Effector memory CD8-positive, alpha-beta T cell (primary cell): ENCODE results near the gene SSC5D.
A peak's percentile ranks its signal among the peaks of the same experiment; 100 is the strongest.

Experiments
- ATAC-seq: fragments of 150-1000 bp; cut with Tn5 transposase; replicated peaks from 2 replicates; pipeline ENCODE4 v1.10.0; 2021; ENCODE audit warnings: mild to moderate bottlenecking, moderate library complexity
- DNase-seq, 3 experiments: peaks; one replicate each; pipeline ENCODE4 v3.0.0; 2021
- H3K27ac Mint-ChIP-seq, 2 donors: one replicate each; pipeline ENCODE4 v1.8.0; 2022; ENCODE audit warnings: mild to moderate bottlenecking in 2 of 2, mixed read lengths in 2 of 2, moderate library complexity in 2 of 2
- H3K27me3 Mint-ChIP-seq, 2 donors: one replicate each; pipeline ENCODE4 v1.8.0; 2022; ENCODE audit warnings: mixed read lengths in 2 of 2
- H3K36me3 Mint-ChIP-seq: one replicate; pipeline ENCODE4 v1.8.0; 2022; ENCODE audit warnings: mild to moderate bottlenecking, moderate library complexity, mixed read lengths; ENCODE audit not compliant: insufficient read depth
- H3K4me1 Mint-ChIP-seq, 2 donors: one replicate each; pipeline ENCODE4 v1.8.0; 2022; ENCODE audit warnings: low read depth in 2 of 2, mixed read lengths in 2 of 2
- H3K4me3 Mint-ChIP-seq, 2 donors: one replicate each; pipeline ENCODE4 v1.8.0; 2022; ENCODE audit warnings: mild to moderate bottlenecking in 2 of 2, mixed read lengths in 2 of 2, moderate library complexity in 2 of 2
- H3K9me3 Mint-ChIP-seq, 2 donors: one replicate each; pipeline ENCODE4 v1.8.0; 2022; ENCODE audit warnings: mixed read lengths in 2 of 2
- total RNA-seq, 9 experiments: gene quantifications; one replicate each; lab custom pipeline; 2026; lab: John Stamatoyannopoulos, UW

Gene SSC5D
- 0 to 0.97 (median 0.30) reads per million in 9 experiments for total RNA-seq

- Mint-ChIP-seq H3K27me3 (peaks cover 4 to 12% of the 10 kb centered on the region in 2 donors), H3K36me3 (peaks cover 38% of the 10 kb centered on the region), H3K27ac (peak within 1 kb of the TSS; percentile 75 to 83), H3K4me3 (peak within 1 kb of the TSS in 1 of 2 donors; percentile 35), H3K9me3 (no peaks in the 10 kb centered on the region), H3K4me1 (peaks cover 5 to 11% of the 10 kb centered on the region in 2 donors)
- no peak for DNase-seq
- ATAC-seq: no peak
Observed at GRCh38 chr19:55487924-55488687, at the start of gene SSC5D. SSC5D (plus strand) TSS chr19:55488436; CDS start chr19:55488590, 154 bp downstream.

- ATAC-seq: no peak
- H3K4me1 Mint-ChIP-seq: peaks cover 15 to 16% of the 10 kb centered on the region in 2 donors
- peaks cover 62 to 74% of the 10 kb centered on the region in 2 donors for H3K27me3 Mint-ChIP-seq
- no peak overlapping the region for H3K27ac Mint-ChIP-seq
- peaks cover 3% of the 10 kb centered on the region for H3K36me3 Mint-ChIP-seq
- H3K4me3 Mint-ChIP-seq: no peak overlapping the region
- no peak for DNase-seq
- no peaks in the 10 kb centered on the region for H3K9me3 Mint-ChIP-seq
Observed at GRCh38 chr19:55439052-55439451, 49.2 kb upstream of the SSC5D start.

GRCh38 chr19:55440411-55441105, 47.7 kb upstream of the SSC5D start:
- peaks cover 3% of the 10 kb centered on the region for H3K36me3 Mint-ChIP-seq
- peak overlapping the region in 1 of 2 donors; percentile 13 for H3K4me3 Mint-ChIP-seq
- no peak overlapping the region for H3K27ac Mint-ChIP-seq
- no peak for DNase-seq
- no peaks in the 10 kb centered on the region for H3K9me3 Mint-ChIP-seq
- peaks cover 15 to 16% of the 10 kb centered on the region in 2 donors for H3K4me1 Mint-ChIP-seq
- peaks cover 77 to 87% of the 10 kb centered on the region in 2 donors for H3K27me3 Mint-ChIP-seq
- peak; percentile 38 for ATAC-seq

- H3K4me1 Mint-ChIP-seq: peaks cover 15 to 16% of the 10 kb centered on the region in 2 donors
- ATAC-seq (no peak), DNase-seq (no peak)
Observed at GRCh38 chr19:55441319-55441691, 46.9 kb upstream of the SSC5D start.

GRCh38 chr19:55441692-55442321, 46.4 kb upstream of the SSC5D start:
- H3K9me3 Mint-ChIP-seq: no peaks in the 10 kb centered on the region
- no peak overlapping the region for H3K27ac Mint-ChIP-seq
- DNase-seq (no peak), ATAC-seq (no peak)
- peaks cover 3% of the 10 kb centered on the region for H3K36me3 Mint-ChIP-seq
- peak overlapping the region; percentile 16 to 36 for H3K4me3 Mint-ChIP-seq
- peaks cover 15 to 16% of the 10 kb centered on the region in 2 donors for H3K4me1 Mint-ChIP-seq
- H3K27me3 Mint-ChIP-seq: peaks cover 78 to 81% of the 10 kb centered on the region in 2 donors

More at GRCh38 chr19:55441319-55441691, 46.9 kb upstream of the SSC5D start:
- Mint-ChIP-seq H3K27me3 (peaks cover 83 to 86% of the 10 kb centered on the region in 2 donors), H3K4me3 (peak overlapping the region; percentile 16 to 36), H3K9me3 (no peaks in the 10 kb centered on the region), H3K36me3 (peaks cover 3% of the 10 kb centered on the region), H3K27ac (no peak overlapping the region)

- peaks cover 10 to 15% of the 10 kb centered on the region in 2 donors for H3K4me1 Mint-ChIP-seq
- ATAC-seq: peak; percentile 65
- peaks cover 72 to 74% of the 10 kb centered on the region in 2 donors for H3K27me3 Mint-ChIP-seq
Observed at GRCh38 chr19:55442372-55442961, 45.8 kb upstream of the SSC5D start.

GRCh38 chr19:55443045-55443823, 45.0 kb upstream of the SSC5D start, which contains the start of gene SHISA7:
SHISA7 (minus strand) TSS chr19:55443300; CDS start chr19:55442863, 437 bp downstream.
- peaks cover 66 to 68% of the 10 kb centered on the region in 2 donors for H3K27me3 Mint-ChIP-seq
- no peak within 1 kb of the TSS for H3K27ac Mint-ChIP-seq
- ATAC-seq (no peak), DNase-seq (no peak)
- peaks cover 3% of the 10 kb centered on the region for H3K36me3 Mint-ChIP-seq
- H3K4me3 Mint-ChIP-seq: peak within 1 kb of the TSS; percentile 5 to 20
- peaks cover 10 to 15% of the 10 kb centered on the region in 2 donors for H3K4me1 Mint-ChIP-seq
- no peaks in the 10 kb centered on the region for H3K9me3 Mint-ChIP-seq

More at GRCh38 chr19:55442372-55442961, 45.8 kb upstream of the SSC5D start:
- no peak for DNase-seq
- Mint-ChIP-seq H3K9me3 (no peaks in the 10 kb centered on the region), H3K36me3 (peaks cover 3% of the 10 kb centered on the region), H3K4me3 (no peak overlapping the region), H3K27ac (no peak overlapping the region)

- ATAC-seq (no peak), DNase-seq (no peak)
- Mint-ChIP-seq H3K4me1 (peaks cover 10 to 15% of the 10 kb centered on the region in 2 donors), H3K27me3 (peaks cover 59 to 61% of the 10 kb centered on the region in 2 donors), H3K9me3 (no peaks in the 10 kb centered on the region), H3K36me3 (peaks cover under 1% of the 10 kb centered on the region), H3K27ac (no peak overlapping the region), H3K4me3 (peak overlapping the region in 1 of 2 donors; percentile 2)
Observed at GRCh38 chr19:55443824-55444480, 44.3 kb upstream of the SSC5D start.

- no peaks in the 10 kb centered on the region for H3K9me3 Mint-ChIP-seq
- H3K36me3 Mint-ChIP-seq: no peaks in the 10 kb centered on the region
- H3K4me1 Mint-ChIP-seq: peaks cover 10 to 15% of the 10 kb centered on the region in 2 donors
- DNase-seq: no peak
- H3K27ac Mint-ChIP-seq: no peak overlapping the region
- no peak for ATAC-seq
- H3K4me3 Mint-ChIP-seq: no peak overlapping the region
- peaks cover 52 to 54% of the 10 kb centered on the region in 2 donors for H3K27me3 Mint-ChIP-seq
Observed at GRCh38 chr19:55444646-55445045, 43.6 kb upstream of the SSC5D start.

GRCh38 chr19:55446060-55446459, 42.2 kb upstream of the SSC5D start:
- H3K4me1 Mint-ChIP-seq: peaks cover 12% of the 10 kb centered on the region in 2 donors
- peaks cover 38 to 52% of the 10 kb centered on the region in 2 donors for H3K27me3 Mint-ChIP-seq
- DNase-seq: no peak
- H3K36me3 Mint-ChIP-seq: no peaks in the 10 kb centered on the region
- no peak overlapping the region for H3K4me3 Mint-ChIP-seq
- no peak overlapping the region for H3K27ac Mint-ChIP-seq
- H3K9me3 Mint-ChIP-seq: no peaks in the 10 kb centered on the region
- ATAC-seq: no peak

GRCh38 chr19:55447421-55448174, 40.6 kb upstream of the SSC5D start:
- DNase-seq (no peak), ATAC-seq (no peak)
- Mint-ChIP-seq H3K27ac (no peak overlapping the region), H3K4me3 (no peak overlapping the region), H3K9me3 (no peaks in the 10 kb centered on the region), H3K4me1 (peaks cover 6 to 10% of the 10 kb centered on the region in 2 donors), H3K36me3 (peaks cover 4% of the 10 kb centered on the region), H3K27me3 (peaks cover 27 to 50% of the 10 kb centered on the region in 2 donors)
